HG02970 (cell line): ENCODE data around the gene ACVR1.
"Not testable (repeated sequence)": the region's sequence is repeated elsewhere in the genome, so short reads cannot be mapped to it uniquely, and the experiment has no call there.

Source experiments
- ATAC-seq: cut with Tn5 transposase; IDR thresholded peaks from one replicate; pipeline ENCODE4 v1.9.1; 2021; ENCODE audit warnings: mild to moderate bottlenecking, moderate library complexity, moderate number of reproducible peaks; ENCODE audit not compliant: unreplicated experiment, low FRiP score

ACVR1 gene

GRCh38 chr2:157733263-157733662, 142.9 kb downstream of the ACVR1 start:
- ATAC-seq = no peak

GRCh38 chr2:157732596-157732995, 143.5 kb downstream of the ACVR1 start:
- ATAC-seq = no peak

- ATAC-seq = no peak
Measured at GRCh38 chr2:157727693-157728092, 148.4 kb downstream of the ACVR1 start.

- ATAC-seq = no peak
Measured at GRCh38 chr2:157726946-157727345, 149.2 kb downstream of the ACVR1 start.

GRCh38 chr2:157725846-157726245, 150.3 kb downstream of the ACVR1 start:
- ATAC-seq = no peak

- no peak for ATAC-seq
Measured at GRCh38 chr2:157722580-157723234, 153.4 kb downstream of the ACVR1 start.

- ATAC-seq = no peak
Measured at GRCh38 chr2:157720504-157720903, 155.6 kb downstream of the ACVR1 start.

- ATAC-seq = not testable (repeated sequence)
Measured at GRCh38 chr2:157704653-157705052, 171.5 kb downstream of the ACVR1 start.

GRCh38 chr2:157704148-157704547, 172.0 kb downstream of the ACVR1 start:
- not testable (repeated sequence) for ATAC-seq

GRCh38 chr2:157699806-157700205, 176.3 kb downstream of the ACVR1 start:
- no peak for ATAC-seq

GRCh38 chr2:157699009-157699408, 177.1 kb downstream of the ACVR1 start:
- ATAC-seq = no peak

- no peak for ATAC-seq
Measured at GRCh38 chr2:157698430-157698829, 177.7 kb downstream of the ACVR1 start.

- ATAC-seq = no peak
Measured at GRCh38 chr2:157696036-157696435, 180.1 kb downstream of the ACVR1 start.

GRCh38 chr2:157692768-157693167, 183.4 kb downstream of the ACVR1 start:
- ATAC-seq = no peak

- ATAC-seq = no peak
Measured at GRCh38 chr2:157691695-157692094, 184.4 kb downstream of the ACVR1 start.

GRCh38 chr2:157691131-157691530, 185.0 kb downstream of the ACVR1 start:
- ATAC-seq = no peak
